ENCODE data around the gene ACOT4.

The ACOT4 gene

GRCh38 chr14:73623504-73624054 is 31.9 kb downstream of the ACOT4 start:
- TF ChIP-seq CTCF (IDR thresholded peaks at IDR 0.05; ENCODE audit: control insufficient read depth, extremely low read depth, insufficient read depth), result no peak
- DNase-seq (ENCODE audit: low read depth), result no peak
- no peak overlapping the region for H3K4me3 ChIP-seq (ENCODE audit: low read depth, low read length)

- TF ChIP-seq CTCF (IDR thresholded peaks at IDR 0.05; ENCODE audit: control insufficient read depth, extremely low read depth, insufficient read depth), result no peak
- no peak for DNase-seq (ENCODE audit: low read depth)
- H3K4me3 ChIP-seq (ENCODE audit: low read depth, low read length), result no peak overlapping the region
Observed at GRCh38 chr14:73625706-73626105, 34.0 kb downstream of the ACOT4 start.

- DNase-seq (ENCODE audit: low read depth), result no peak
- no peak for TF ChIP-seq CTCF (IDR thresholded peaks at IDR 0.05; ENCODE audit: control insufficient read depth, extremely low read depth, insufficient read depth)
- no peak overlapping the region for H3K4me3 ChIP-seq (ENCODE audit: low read depth, low read length)
Observed at GRCh38 chr14:73627151-73627558, 35.5 kb downstream of the ACOT4 start.

GRCh38 chr14:73630009-73630780 is 38.5 kb downstream of the ACOT4 start:
- H3K4me3 ChIP-seq (ENCODE audit: low read depth, low read length), result no peak overlapping the region
- no peak for TF ChIP-seq CTCF (IDR thresholded peaks at IDR 0.05; ENCODE audit: control insufficient read depth, extremely low read depth, insufficient read depth)
- DNase-seq (ENCODE audit: low read depth), result no peak

GRCh38 chr14:73633116-73634010 is 41.7 kb downstream of the ACOT4 start:
- DNase-seq (ENCODE audit: low read depth), result peak; percentile 6

More at GRCh38 chr14:73633116-73634010, 41.7 kb downstream of the ACOT4 start:
- no peak overlapping the region for H3K4me3 ChIP-seq (ENCODE audit: low read depth, low read length)
- peak; percentile 78 for TF ChIP-seq CTCF (IDR thresholded peaks at IDR 0.05; ENCODE audit: control insufficient read depth, extremely low read depth, insufficient read depth)

Measured in LNCaP clone FGC (cell line).